ENCODE measurements around the gene MYO3B. TPM values are rescaled to one million over a fixed set of nuclear protein-coding genes. Genes with fewer than 3 reads are reported as not detected.

Gene MYO3B
- total and polyA plus RNA-seq, 2 donors (not counting 1 experiment from before 2014, with no cell fraction given), result not detected

- Mint-ChIP-seq H3K4me1 (no peaks in the 10 kb centered on the region), H3K9me3 (ENCODE audit: insufficient read depth) (no peaks in the 10 kb centered on the region), H3K27ac (no peak overlapping the region), H3K4me3 (no peak overlapping the region), H3K27me3 (peaks cover 3% of the 10 kb centered on the region)
- TF ChIP-seq EZH2 (IDR thresholded peaks at IDR 0.05; ENCODE audit: borderline replicate concordance, insufficient read depth, low read depth, low read length, poor library complexity, severe bottlenecking) (no peak), CTCF (IDR thresholded peaks at IDR 0.05) (no peak)
- Histone ChIP-seq H3K36me3 (replicated peaks in 1 of 2; ENCODE audit: control extremely low read depth in 1 of 2, control insufficient read depth in 1 of 2, extremely low read depth in 1 of 2, insufficient read depth in 2 of 2, low read length in 1 of 2) (no peaks in the 10 kb centered on the region), H3K27ac (ENCODE audit: low read length in 2 of 2) (no peak overlapping the region), H3K4me2 (replicated peaks; ENCODE audit: low read depth, low read length, poor library complexity, severe bottlenecking) (no peak overlapping the region), H3K27me3 (replicated peaks in 1 of 4; ENCODE audit: control extremely low read depth in 1 of 4, control insufficient read depth in 3 of 4, insufficient read depth in 4 of 4, low read length in 3 of 4) (no peaks in the 10 kb centered on the region), H3K4me3 (ENCODE audit: control extremely low read depth in 1 of 5, extremely low read depth in 1 of 5, insufficient read depth in 1 of 5, low read depth in 2 of 5, low read length in 4 of 5) (no peak overlapping the region), H3K4me1 (ENCODE audit: control insufficient read depth in 2 of 2, insufficient read depth in 2 of 2, low read length in 2 of 2) (no peaks in the 10 kb centered on the region), H4K20me1 (ENCODE audit: control insufficient read depth, insufficient read depth, low read length, poor library complexity, severe bottlenecking) (no peaks in the 10 kb centered on the region), H3K9ac (ENCODE audit: low read length) (no peak overlapping the region), H2AFZ (ENCODE audit: insufficient read depth, low read depth, low read length, poor library complexity, severe bottlenecking) (no peak overlapping the region), H3K9me3 (ENCODE audit: control extremely low read depth in 1 of 3, control insufficient read depth in 2 of 3, insufficient read depth in 1 of 3, low read length in 2 of 3) (no peaks in the 10 kb centered on the region), H3K79me2 (ENCODE audit: control insufficient read depth, insufficient read depth, low read length) (no peaks in the 10 kb centered on the region)
- DNase-seq (no peak), ATAC-seq (ENCODE audit: low read depth) (no peak)
- WGBS (ENCODE audit: insufficient coverage), result no CpG with 5 or more reads among the region's 2 CpGs
- CTCF ChIA-PET, result no interaction called here
- POLR2A ChIA-PET, result no interaction called here
- intact Hi-C loops (cut with micrococcal nuclease), result no loop called here
Measured at GRCh38 chr2:170165129-170165528, 12.8 kb upstream of the MYO3B start.

GRCh38 chr2:170166735-170167134 lies 11.2 kb upstream of the MYO3B start:
- CTCF ChIA-PET, result no interaction called here
- no peaks in the 10 kb centered on the region for H3K9me3 Mint-ChIP-seq (ENCODE audit: insufficient read depth)
- no peak overlapping the region for H3K9ac ChIP-seq (ENCODE audit: low read length)
- no peaks in the 10 kb centered on the region for H3K36me3 ChIP-seq (replicated peaks in 1 of 2; ENCODE audit: control extremely low read depth in 1 of 2, control insufficient read depth in 1 of 2, extremely low read depth in 1 of 2, insufficient read depth in 2 of 2, low read length in 1 of 2)
- no peak overlapping the region for H3K4me3 Mint-ChIP-seq
- DNase-seq (no peak), ATAC-seq (ENCODE audit: low read depth) (no peak)
- H3K4me1 ChIP-seq (ENCODE audit: control insufficient read depth in 2 of 2, insufficient read depth in 2 of 2, low read length in 2 of 2), result no peaks in the 10 kb centered on the region
- H3K4me1 Mint-ChIP-seq, result no peaks in the 10 kb centered on the region
- H3K27me3 ChIP-seq (replicated peaks in 1 of 4; ENCODE audit: control extremely low read depth in 1 of 4, control insufficient read depth in 3 of 4, insufficient read depth in 4 of 4, low read length in 3 of 4), result no peaks in the 10 kb centered on the region
- no peak overlapping the region for H2AFZ ChIP-seq (ENCODE audit: insufficient read depth, low read depth, low read length, poor library complexity, severe bottlenecking)
- peaks cover 3% of the 10 kb centered on the region for H3K27me3 Mint-ChIP-seq
- no peak overlapping the region for H3K27ac Mint-ChIP-seq
- H3K27ac ChIP-seq (ENCODE audit: low read length in 2 of 2), result no peak overlapping the region
- TF ChIP-seq CTCF (IDR thresholded peaks at IDR 0.05) (no peak), EZH2 (IDR thresholded peaks at IDR 0.05; ENCODE audit: borderline replicate concordance, insufficient read depth, low read depth, low read length, poor library complexity, severe bottlenecking) (no peak)
- H3K4me2 ChIP-seq (replicated peaks; ENCODE audit: low read depth, low read length, poor library complexity, severe bottlenecking), result no peak overlapping the region
- POLR2A ChIA-PET, result no interaction called here
- H3K9me3 ChIP-seq (ENCODE audit: control extremely low read depth in 1 of 3, control insufficient read depth in 2 of 3, insufficient read depth in 1 of 3, low read length in 2 of 3), result no peaks in the 10 kb centered on the region
- no peaks in the 10 kb centered on the region for H3K79me2 ChIP-seq (ENCODE audit: control insufficient read depth, insufficient read depth, low read length)
- no peaks in the 10 kb centered on the region for H4K20me1 ChIP-seq (ENCODE audit: control insufficient read depth, insufficient read depth, low read length, poor library complexity, severe bottlenecking)
- WGBS (ENCODE audit: insufficient coverage), result no CpG with 5 or more reads among the region's 1 CpG
- no peak overlapping the region for H3K4me3 ChIP-seq (ENCODE audit: control extremely low read depth in 1 of 5, extremely low read depth in 1 of 5, insufficient read depth in 1 of 5, low read depth in 2 of 5, low read length in 4 of 5)
- intact Hi-C loops (cut with micrococcal nuclease), result no loop called here

All from B cell (primary cell).